Thyroid gland (tissue), 4 donors: ENCODE data around the gene CLMN. TPM values are rescaled to one million over a fixed set of nuclear protein-coding genes. Genes with fewer than 3 reads are reported as not detected.
A peak's percentile ranks its signal among the peaks of the same experiment; 100 is the strongest.

Experiments
- DNase-seq, 2 donors: peaks; one replicate each; pipeline ENCODE4 v3.0.0-alpha.2; 2019
- H3K27ac ChIP-seq, 3 donors: fragments of 200-600 bp; sonication (generic); 1 replicate in 2 of 3; 2 replicates in 1 of 3; pipeline ENCODE4 v1.5.1; 2016 to 2019; ENCODE audit warnings: mild to moderate bottlenecking in 1 of 3, moderate library complexity in 1 of 3
- H3K27me3 ChIP-seq: fragments of 200-600 bp; sonication (generic); one replicate; pipeline ENCODE4 v1.5.1; 2019
- H3K36me3 ChIP-seq, 2 donors: fragments of 200-600 bp; sonication (generic); one replicate each; pipeline ENCODE4 v1.5.1; 2016 to 2019
- H3K4me1 ChIP-seq, 2 donors: fragments of 200-600 bp; sonication (generic); one replicate each; pipeline ENCODE4 v1.5.1; 2017 to 2019
- H3K4me3 ChIP-seq, 3 donors: fragments of 200-600 bp; sonication (generic); replicated peaks in 1 of 3; 1 replicate in 2 of 3; 2 replicates in 1 of 3; pipeline ENCODE4 v1.5.1; 2016; ENCODE audit warnings: mild to moderate bottlenecking in 1 of 3
- H3K9me3 ChIP-seq: fragments of 200-600 bp; sonication (generic); one replicate; pipeline ENCODE4 v1.5.1; 2017
- CTCF ChIP-seq, 6 experiments: fragments of 200-600 bp in 3 of 6; fragments of 450-650 bp in 3 of 6; sonication (generic) in 3 of 6; IDR thresholded peaks; one replicate each; pipeline ENCODE4 v1.5.1; 2016 to 2019; ENCODE audit warnings: antibody characterized with exemption in 6 of 6, mild to moderate bottlenecking in 2 of 6, inconsistent platforms in 1 of 6, moderate library complexity in 1 of 6
- POLR2A ChIP-seq, 2 donors: fragments of 450-650 bp; IDR thresholded peaks; one replicate each; pipeline ENCODE4 v1.6.1; 2017; ENCODE audit warnings: antibody characterized with exemption in 2 of 2, mild to moderate bottlenecking in 2 of 2, moderate library complexity in 1 of 2
- WGBS, 2 donors: methylation state at CpG; one replicate each; pipeline ENCODE4 v1.1.5; 2017; 5-methylcytosine and 5-hydroxymethylcytosine counted together
- intact Hi-C: fragments of 100-400 bp; cut with DNase I; formaldehyde crosslinking; loops from one replicate; pipeline ENCODE4 v1.15.1; 2023
- total RNA-seq, 4 donors: library from RNA; depleted of rRNA; stranded (reverse); fragments of >200 nt; gene quantifications; one replicate each; pipeline ENCODE4 v1.2.3, GENCODE V29; 2016

CLMN gene
- total RNA-seq, 4 donors from 2014 or later = 15.3 to 29.9 (median 17.8) TPM

- H3K4me3 ChIP-seq = no peak overlapping the region
- peak overlapping the region in 2 of 3 donors; percentile 4 to 21 for H3K27ac ChIP-seq
- no peaks in the 10 kb centered on the region for H3K27me3 ChIP-seq
- no peak for DNase-seq
- H3K4me1 ChIP-seq = peaks cover 22 to 32% of the 10 kb centered on the region in 2 donors
- intact Hi-C loops = no loop called here
- no peaks in the 10 kb centered on the region for H3K36me3 ChIP-seq
- TF ChIP-seq CTCF (IDR thresholded peaks at IDR 0.05) (no peak), POLR2A (IDR thresholded peaks at IDR 0.05) (no peak)
- no peaks in the 10 kb centered on the region for H3K9me3 ChIP-seq
- WGBS, 2 donors = 98% methylated on average over 6 of the region's 6 CpGs
Measured at GRCh38 chr14:95301527-95302187, 18.1 kb downstream of the CLMN start.

GRCh38 chr14:95300697-95301526 lies 18.8 kb downstream of the CLMN start:
- Histone ChIP-seq H3K36me3 (no peaks in the 10 kb centered on the region), H3K27ac (peak overlapping the region in 2 of 3 donors; percentile 21 to 43), H3K4me3 (no peak overlapping the region), H3K27me3 (no peaks in the 10 kb centered on the region), H3K9me3 (no peaks in the 10 kb centered on the region), H3K4me1 (peaks cover 22 to 33% of the 10 kb centered on the region in 2 donors)
- intact Hi-C loops = no loop called here
- 58 to 59% methylated on average over 8 of the region's 8 CpGs for WGBS, 2 donors
- peak; percentile 30 to 44 for DNase-seq
- no peak for TF ChIP-seq CTCF (IDR thresholded peaks at IDR 0.05)
- no peak for TF ChIP-seq POLR2A (IDR thresholded peaks at IDR 0.05)

GRCh38 chr14:95300002-95300696 lies 19.6 kb downstream of the CLMN start:
- Histone ChIP-seq H3K4me3 (no peak overlapping the region), H3K36me3 (no peaks in the 10 kb centered on the region), H3K27me3 (no peaks in the 10 kb centered on the region), H3K27ac (peak overlapping the region in 1 of 3 donors; percentile 47), H3K4me1 (peaks cover 22 to 36% of the 10 kb centered on the region in 2 donors), H3K9me3 (no peaks in the 10 kb centered on the region)
- DNase-seq = peak; percentile 75 to 78
- TF ChIP-seq CTCF (IDR thresholded peaks at IDR 0.05) (no peak), POLR2A (IDR thresholded peaks at IDR 0.05) (no peak)
- intact Hi-C loops = no loop called here
- WGBS, 2 donors = 45 to 66% methylated on average over 12 of the region's 12 CpGs

GRCh38 chr14:95299271-95299670 lies 20.4 kb downstream of the CLMN start:
- intact Hi-C loops = no loop called here
- H3K4me3 ChIP-seq = no peak overlapping the region
- TF ChIP-seq CTCF (IDR thresholded peaks at IDR 0.05) (no peak), POLR2A (IDR thresholded peaks at IDR 0.05) (no peak)
- no peaks in the 10 kb centered on the region for H3K9me3 ChIP-seq
- no peak for DNase-seq
- H3K27me3 ChIP-seq = no peaks in the 10 kb centered on the region
- H3K36me3 ChIP-seq = no peaks in the 10 kb centered on the region
- H3K4me1 ChIP-seq = peaks cover 22 to 40% of the 10 kb centered on the region in 2 donors
- H3K27ac ChIP-seq = no peak overlapping the region
- 88 to 95% methylated on average over 2 to 5 of the region's 5 CpGs for WGBS, 2 donors
